GM12878 (cell line): ENCODE measurements around the gene TPK1. TPM values are rescaled to one million over a fixed set of nuclear protein-coding genes. Genes with fewer than 3 reads are reported as not detected.
"Not testable (repeated sequence)": the region's sequence is repeated elsewhere in the genome, so short reads cannot be mapped to it uniquely, and the experiment has no call there.

Source experiments
- ATAC-seq: fragments of 200-7000 bp; cut with Tn5 transposase; 3 replicates; pipeline ENCODE4 v1.9.1; 2020; ENCODE audit warnings: mild to moderate bottlenecking, moderate library complexity
- BruUV-seq: library from RNA; stranded (reverse); fragments of 400-500 nt; replicated peaks from 2 replicates; lab custom pipeline; 2021; lab: Mats Ljungman, UMichigan
- CTCF ChIA-PET: fragments of 300-600 bp; sonication (Branson Sonifier 250); formaldehyde crosslinking; extraction: SDS; loops from one replicate; lab custom pipeline; 2021; ENCODE audit warnings: inconsistent platforms; lab: Yijun Ruan, JAX
- POLR2A ChIA-PET: fragments of 350-600 bp; formaldehyde crosslinking; extraction: SDS; loops from one replicate; lab custom pipeline; 2021; ENCODE audit warnings: inconsistent platforms; lab: Charles Lee
- RAD21 ChIA-PET: fragments of 300-600 bp; sonication (Branson Sonifier 250); formaldehyde crosslinking; loops from one replicate; lab custom pipeline; 2023; ENCODE audit warnings: antibody characterized with exemption; ENCODE audit not compliant: unreplicated experiment; lab: Charles Lee
- SMC1A ChIA-PET: fragments of 300-600 bp; sonication (Branson Sonifier 250); formaldehyde crosslinking; loops from one replicate; lab custom pipeline; 2023; ENCODE audit not compliant: unreplicated experiment, uncharacterized antibody; lab: Charles Lee
- DNase-seq: peaks from one replicate; pipeline ENCODE4 v3.0.0-alpha.2; 2011; ENCODE audit warnings: low read depth, low spot score
- FAIRE-seq: peaks from 3 replicates; lab custom pipeline; 2011; peaks lifted over from hg19 to GRCh38; lab: Jason Lieb, UNC
- H2AFZ ChIP-seq: 2 replicates; pipeline ENCODE4 v1.6.0; 2011; ENCODE audit warnings: low read depth, low read length, control low read depth; ENCODE audit not compliant: control insufficient read depth
- H3K27ac ChIP-seq: 2 replicates; pipeline ENCODE4 v1.5.1; 2011; ENCODE audit warnings: control low read depth; ENCODE audit not compliant: control insufficient read depth, insufficient read depth
- H3K27me3 ChIP-seq, 2 experiments: replicated peaks in 1 of 2; 2 replicates each; pipeline versions ENCODE4 v1.6.0 to v1.6.1; 2011; ENCODE audit warnings: low read length in 1 of 2; ENCODE audit not compliant: control insufficient read depth in 2 of 2, insufficient read depth in 2 of 2
- H3K36me3 ChIP-seq, 2 experiments: 2 replicates each; pipeline ENCODE4 v1.5.1; 2011; ENCODE audit warnings: low read length in 1 of 2; ENCODE audit not compliant: control insufficient read depth in 2 of 2, insufficient read depth in 2 of 2
- H3K4me1 ChIP-seq: 2 replicates; pipeline ENCODE4 v1.6.1; 2011; ENCODE audit warnings: mild to moderate bottlenecking, low read length, moderate library complexity, mixed read lengths; ENCODE audit not compliant: control insufficient read depth, insufficient read depth
- H3K4me2 ChIP-seq: 2 replicates; pipeline ENCODE4 v1.6.0; 2011; ENCODE audit warnings: control low read depth; ENCODE audit not compliant: control insufficient read depth, insufficient read depth
- H3K4me3 ChIP-seq: fragments of 200-600 bp; sonication (generic); 2 replicates; pipeline ENCODE4 v1.5.1; 2016
- H3K79me2 ChIP-seq: 2 replicates; pipeline ENCODE4 v1.6.0; 2011; ENCODE audit warnings: low read length; ENCODE audit not compliant: control insufficient read depth, insufficient read depth
- H3K9ac ChIP-seq: 2 replicates; pipeline ENCODE4 v1.8.0; 2011; ENCODE audit warnings: low read length, control low read depth, mixed read lengths; ENCODE audit not compliant: control insufficient read depth, insufficient read depth
- H3K9me3 ChIP-seq: replicated peaks from 3 replicates; pipeline ENCODE4 v1.5.1; 2011; ENCODE audit warnings: mild to moderate bottlenecking, low read length; ENCODE audit not compliant: control insufficient read depth, insufficient read depth
- H4K20me1 ChIP-seq: 2 replicates; pipeline ENCODE4 v1.6.0; 2011; ENCODE audit not compliant: control insufficient read depth, insufficient read depth
- EZH2 ChIP-seq: IDR thresholded peaks from 2 replicates; pipeline ENCODE4 v1.6.1; 2012; ENCODE audit warnings: low read depth, mild to moderate bottlenecking, control low read depth, inconsistent platforms, low read length, borderline replicate concordance; ENCODE audit not compliant: control insufficient read depth
- NRF1 ChIP-seq: conservative IDR thresholded peaks from 2 replicates; pipeline ENCODE4 v1.6.1; 2011; ENCODE audit warnings: mild to moderate bottlenecking, low read depth, low read length, improper control_type of control experiment
- TAF1 ChIP-seq: IDR thresholded peaks from 2 replicates; pipeline ENCODE4 v1.6.1; 2011; ENCODE audit warnings: mild to moderate bottlenecking, low read depth, low read length, borderline replicate concordance
- WGBS: methylation state at CpG from one replicate; pipeline ENCODE4 v1.1.6; 2016; ENCODE audit warnings: low lambda C conversion rate; ENCODE audit not compliant: insufficient replicate concordance, insufficient coverage; ENCODE audit errors: missing lambda C conversion rate; 5-methylcytosine and 5-hydroxymethylcytosine counted together
- in situ Hi-C: fragments of 300-500 bp; cut with MboI; formaldehyde crosslinking; loops from 9 replicates; pipeline ENCODE4 v1.14.3; 2018; ENCODE audit warnings: mixed read lengths
- intact Hi-C: fragments of 100-400 bp; cut with micrococcal nuclease; formaldehyde crosslinking; loops from one replicate; pipeline ENCODE4 v1.14.2; 2022; ENCODE audit not compliant: unreplicated experiment
- polyA plus RNA-seq, 11 experiments: library from polyadenylated mRNA; depleted of rRNA in 4 of 11; unstranded in 6 of 11; stranded (reverse) in 5 of 11; fragments of >200 nt; fragmentation: Nextera tagmentation in 4 of 11; fragmentation: Illumina TruSeq in 1 of 11; extraction: Ambion mirVana in 4 of 11; extraction: Trizol in 1 of 11; gene quantifications; 1 replicate in 1 of 11; 2 replicates in 10 of 11; pipeline versions ENCODE4 v1.2.1 to v1.2.3, GENCODE V29; 2011 to 2016; ENCODE audit warnings: inconsistent platforms in 2 of 11, missing spikeins in 2 of 11, low read depth in 1 of 11
- total RNA-seq, 4 experiments: library from RNA; depleted of rRNA in 3 of 4; stranded (reverse); fragments of >200 nt in 3 of 4; fragmentation: Illumina TruSeq in 1 of 4; extraction: Trizol in 1 of 4; gene quantifications; 2 replicates each; pipeline versions ENCODE4 v1.2.1 to v1.2.3, GENCODE V29; 2013 to 2021

Gene TPK1
- total and polyA plus RNA-seq, 10 of the 15 experiments (the other 5 are each of a cell fraction or from before 2014, with no cell fraction given) = 7.1 to 19.0 (median 9.3) TPM

DNA sequence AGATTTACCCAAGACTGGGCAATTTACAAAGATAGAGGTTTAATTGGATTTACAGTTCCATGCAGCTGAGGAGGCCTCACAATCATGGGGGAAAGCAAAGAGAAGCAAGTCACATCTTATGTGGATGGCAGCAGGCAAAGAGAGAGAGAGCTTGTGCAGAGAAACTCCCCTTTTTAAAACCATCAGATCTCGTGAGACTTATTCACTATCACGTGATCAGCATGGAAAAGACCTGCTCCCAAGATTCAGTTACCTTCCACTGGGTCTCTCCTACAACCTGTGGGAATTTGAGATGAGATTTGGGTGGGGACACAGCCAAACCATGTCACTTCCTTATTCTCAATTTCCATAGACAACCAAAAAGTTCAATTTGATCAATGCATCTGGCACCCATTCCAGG lies 407.4 kb downstream of the TPK1 start:
- intact Hi-C loops = no loop called here
- no TSS peak for BruUV-seq

DNA sequence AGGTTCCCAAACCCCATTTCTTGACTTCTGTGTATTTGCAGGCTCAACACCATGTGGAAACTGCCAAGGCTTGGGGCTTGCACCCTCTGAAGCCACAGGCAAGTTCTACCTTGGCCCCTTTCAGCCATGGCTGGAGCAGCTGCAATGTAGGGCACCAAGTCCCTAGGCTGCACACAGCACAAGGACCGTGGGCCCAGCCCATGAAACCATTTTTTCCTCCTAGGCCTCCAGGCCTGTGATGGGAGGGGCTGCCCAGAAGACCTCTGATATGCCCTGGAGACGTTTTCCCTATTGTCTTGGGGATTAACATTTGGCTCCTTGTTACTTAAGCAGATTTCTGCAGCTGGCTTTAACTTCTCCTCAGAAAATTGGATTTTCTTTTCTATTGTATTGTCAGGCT lies 408.3 kb downstream of the TPK1 start:
- BruUV-seq, H3K4me2 ChIP-seq, H4K20me1 ChIP-seq, H3K27ac ChIP-seq, H3K36me3 ChIP-seq, H3K4me1 ChIP-seq, H3K9ac ChIP-seq, H2AFZ ChIP-seq, intact Hi-C loops, DNase-seq, H3K4me3 ChIP-seq, SMC1A ChIA-PET, H3K9me3 ChIP-seq, in situ Hi-C loops, CTCF ChIA-PET, H3K79me2 ChIP-seq, POLR2A ChIA-PET, H3K27me3 ChIP-seq, FAIRE-seq, RAD21 ChIA-PET, ATAC-seq: not testable (repeated sequence)
- WGBS = 0% methylated on average over 2 of the region's 2 CpGs

More for the DNA sequence above, 407.4 kb downstream of the TPK1 start:
- DNase-seq (no peak), ATAC-seq (no peak), FAIRE-seq (no peak)
- no peaks in the 10 kb centered on the region for H3K36me3 ChIP-seq
- ChIA-PET CTCF (no interaction called here), POLR2A (no interaction called here), RAD21 (no interaction called here), SMC1A (interaction anchor here (1.5 kb wide), 1 partner anchor 25 kb away, joined by 3 read pairs; no protein-coding TSS in a partner anchor)
- H3K4me3 ChIP-seq = no peak overlapping the region
- no peak for TF ChIP-seq EZH2
- TF ChIP-seq TAF1 = no peak
- TF ChIP-seq NRF1 = no peak
- H3K4me1 ChIP-seq = no peaks in the 10 kb centered on the region
- H3K27me3 ChIP-seq = no peaks in the 10 kb centered on the region
- H3K9me3 ChIP-seq = no peaks in the 10 kb centered on the region; the same call in 2 of the 3 replicates
- in situ Hi-C loops = no loop called here
- no peak overlapping the region for H3K9ac ChIP-seq
- no peaks in the 10 kb centered on the region for H3K79me2 ChIP-seq
- H4K20me1 ChIP-seq = no peaks in the 10 kb centered on the region
- H2AFZ ChIP-seq = no peak overlapping the region
- 0% methylated on average over 2 of the region's 2 CpGs for WGBS
- H3K4me2 ChIP-seq = no peak overlapping the region
- no peak overlapping the region for H3K27ac ChIP-seq

DNA sequence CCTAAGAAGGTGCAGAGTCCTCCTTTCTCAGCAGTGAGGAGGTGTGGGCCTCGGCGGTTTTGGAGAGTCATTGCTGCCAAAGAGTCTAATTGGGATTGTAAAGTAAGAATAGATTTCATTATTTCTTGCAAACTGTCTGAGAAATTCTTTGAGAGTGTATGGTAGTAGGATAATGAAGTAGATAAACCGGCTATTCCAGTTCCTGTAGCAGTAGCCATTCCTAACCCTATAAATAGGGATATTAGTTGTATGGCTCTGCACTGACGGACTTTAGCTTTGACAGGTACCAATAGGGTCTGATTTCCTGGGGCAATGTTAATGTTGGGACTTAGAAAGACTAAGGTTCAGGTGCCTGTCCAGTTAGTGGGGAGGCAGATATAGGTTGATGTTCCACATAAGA lies 416.9 kb downstream of the TPK1 start:
- FAIRE-seq, H3K9me3 ChIP-seq, ATAC-seq, CTCF ChIA-PET, H2AFZ ChIP-seq, in situ Hi-C loops, H3K4me1 ChIP-seq, RAD21 ChIA-PET, H3K36me3 ChIP-seq, H3K79me2 ChIP-seq, intact Hi-C loops, H3K27me3 ChIP-seq, H3K4me3 ChIP-seq, BruUV-seq, POLR2A ChIA-PET, DNase-seq, H4K20me1 ChIP-seq, H3K27ac ChIP-seq, SMC1A ChIA-PET, H3K4me2 ChIP-seq, H3K9ac ChIP-seq: not testable (repeated sequence)
- WGBS = 46% methylated on average over 4 of the region's 4 CpGs
